ENCODE data around the gene TNK2. TPM values are rescaled to one million over a fixed set of nuclear protein-coding genes. Genes with fewer than 3 reads are reported as not detected.

The TNK2 gene
- total RNA-seq, 1 experiment from 2014 or later = 36.0 TPM

DNA sequence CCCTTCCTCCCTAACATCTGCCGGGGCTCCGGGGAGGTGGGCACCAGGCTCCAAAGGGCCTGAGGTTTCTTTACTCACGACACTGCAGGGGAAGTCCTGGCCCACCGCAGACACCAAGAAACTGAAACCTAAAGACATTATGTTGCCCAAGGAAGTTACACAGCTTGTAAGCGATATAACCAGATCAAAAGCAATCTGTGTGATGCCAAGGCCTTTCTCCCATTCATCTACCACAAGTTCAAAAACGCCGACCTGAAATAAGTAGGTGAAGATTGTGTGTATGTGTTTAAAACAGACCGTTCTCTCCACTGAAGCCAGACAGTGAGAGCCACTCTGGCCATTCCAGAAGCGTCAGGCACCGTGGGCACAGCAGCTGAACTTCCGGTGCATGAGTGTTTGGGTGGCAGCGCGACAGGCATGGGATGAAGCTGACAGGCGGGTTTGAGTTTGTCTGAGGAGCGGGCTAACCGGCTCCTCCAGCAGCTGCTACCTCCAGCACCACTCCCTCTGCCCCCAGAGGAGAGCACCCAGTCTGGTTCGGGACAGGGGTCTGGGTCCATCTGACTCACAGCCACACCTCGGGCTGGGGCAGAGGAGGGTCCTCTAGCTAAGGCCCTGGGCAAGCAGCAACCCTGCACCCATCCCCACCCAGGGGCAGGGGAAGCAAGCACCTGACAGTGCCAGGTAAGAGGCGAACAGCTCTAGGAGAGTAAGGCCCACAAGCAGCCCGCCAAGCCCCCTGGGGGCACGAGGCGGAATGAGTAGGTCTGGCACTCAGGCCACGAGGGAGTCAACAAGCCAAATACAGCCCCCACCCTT lies 1.3 kb downstream of the TNK2 start:
- Mint-ChIP-seq H3K9me3 (ENCODE audit: unreplicated experiment) (no peaks in the 10 kb centered on the region), H3K27ac (ENCODE audit: unreplicated experiment) (no peak overlapping the region), H3K4me1 (ENCODE audit: low read depth, unreplicated experiment) (peaks cover 26% of the 10 kb centered on the region), H3K4me3 (ENCODE audit: unreplicated experiment) (peak overlapping the region; percentile 86), H3K27me3 (ENCODE audit: insufficient read depth, unreplicated experiment) (no peaks in the 10 kb centered on the region), H3K36me3 (ENCODE audit: insufficient read depth, unreplicated experiment) (no peaks in the 10 kb centered on the region)
- ChIA-PET CTCF (interaction anchor here (4.0 kb wide), 1 partner anchor 13 kb away, joined by 23 read pairs; no protein-coding TSS in a partner anchor), POLR2A (no interaction called here)
- Histone ChIP-seq H3K36me3 (ENCODE audit: control insufficient read depth, insufficient read depth, low read length) (no peaks in the 10 kb centered on the region), H3K4me1 (peaks cover 24% of the 10 kb centered on the region), H3K27me3 (replicated peaks; ENCODE audit: control insufficient read depth, insufficient read depth, low read length) (no peaks in the 10 kb centered on the region), H3K9me3 (no peaks in the 10 kb centered on the region), H3K4me3 (ENCODE audit: low read depth, low read length) (peak overlapping the region; percentile 74)
- peak in 1 of 2 experiments; percentile 0 for TF ChIP-seq CTCF (IDR thresholded peaks at IDR 0.05; ENCODE audit: insufficient read depth in 1 of 2, low read depth in 1 of 2, low read length in 1 of 2, severe bottlenecking in 1 of 2, unreplicated experiment in 1 of 2)
- no TSS peak for BruUV-seq (replicated peaks)
- intact Hi-C loops (cut with micrococcal nuclease; ENCODE audit: unreplicated experiment) = no loop called here
- DNase-seq = no peak

GRCh38 chr3:195905970-195906864 lies 2.1 kb downstream of the TNK2 start:
- no TSS peak for BruUV-seq (replicated peaks)
- Mint-ChIP-seq H3K9me3 (ENCODE audit: unreplicated experiment) (no peaks in the 10 kb centered on the region), H3K27ac (ENCODE audit: unreplicated experiment) (no peak overlapping the region), H3K4me1 (ENCODE audit: low read depth, unreplicated experiment) (peaks cover 26% of the 10 kb centered on the region), H3K36me3 (ENCODE audit: insufficient read depth, unreplicated experiment) (no peaks in the 10 kb centered on the region), H3K27me3 (ENCODE audit: insufficient read depth, unreplicated experiment) (no peaks in the 10 kb centered on the region), H3K4me3 (ENCODE audit: unreplicated experiment) (peak overlapping the region; percentile 34)
- POLR2A ChIA-PET = no interaction called here
- no peak for TF ChIP-seq CTCF (IDR thresholded peaks at IDR 0.05; ENCODE audit: insufficient read depth in 1 of 2, low read depth in 1 of 2, low read length in 1 of 2, severe bottlenecking in 1 of 2, unreplicated experiment in 1 of 2)
- Histone ChIP-seq H3K27me3 (replicated peaks; ENCODE audit: control insufficient read depth, insufficient read depth, low read length) (no peaks in the 10 kb centered on the region), H3K4me3 (ENCODE audit: low read depth, low read length) (no peak overlapping the region), H3K36me3 (ENCODE audit: control insufficient read depth, insufficient read depth, low read length) (no peaks in the 10 kb centered on the region), H3K4me1 (peaks cover 24% of the 10 kb centered on the region), H3K9me3 (no peaks in the 10 kb centered on the region)
- intact Hi-C loops (cut with micrococcal nuclease; ENCODE audit: unreplicated experiment) = no loop called here
- no peak for DNase-seq
- CTCF ChIA-PET = interaction anchor here (4.0 kb wide), 1 partner anchor 12 kb away, joined by 23 read pairs; no protein-coding TSS in a partner anchor

DNA sequence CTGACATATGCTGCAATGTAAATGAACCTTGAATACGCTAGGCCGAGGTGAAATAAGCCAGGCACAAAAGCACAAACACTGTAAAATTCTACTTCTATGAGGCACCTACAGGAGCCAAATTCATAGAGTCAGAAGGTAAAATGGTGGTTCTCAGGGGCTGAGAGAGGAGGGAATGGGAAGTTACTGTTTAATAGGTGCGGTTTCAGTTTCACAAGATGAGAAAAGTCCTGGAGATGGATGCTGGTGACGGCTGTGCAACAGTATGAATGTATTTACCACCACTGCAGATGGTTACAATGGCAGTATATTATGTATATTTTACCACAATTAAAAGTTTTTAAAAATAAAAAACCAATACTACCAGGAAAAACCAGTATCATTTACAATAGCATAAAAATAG lies 4.0 kb downstream of the TNK2 start:
- Mint-ChIP-seq H3K4me1 (ENCODE audit: low read depth, unreplicated experiment) (peaks cover 26% of the 10 kb centered on the region), H3K27ac (ENCODE audit: unreplicated experiment) (no peak overlapping the region), H3K36me3 (ENCODE audit: insufficient read depth, unreplicated experiment) (peaks cover 6% of the 10 kb centered on the region), H3K27me3 (ENCODE audit: insufficient read depth, unreplicated experiment) (no peaks in the 10 kb centered on the region), H3K9me3 (ENCODE audit: unreplicated experiment) (no peaks in the 10 kb centered on the region), H3K4me3 (ENCODE audit: unreplicated experiment) (no peak overlapping the region)
- Histone ChIP-seq H3K4me3 (ENCODE audit: low read depth, low read length) (no peak overlapping the region), H3K9me3 (no peaks in the 10 kb centered on the region), H3K27me3 (replicated peaks; ENCODE audit: control insufficient read depth, insufficient read depth, low read length) (no peaks in the 10 kb centered on the region), H3K4me1 (peaks cover 12% of the 10 kb centered on the region), H3K36me3 (ENCODE audit: control insufficient read depth, insufficient read depth, low read length) (no peaks in the 10 kb centered on the region)
- ChIA-PET POLR2A (no interaction called here), CTCF (no interaction called here)
- no peak for TF ChIP-seq CTCF (IDR thresholded peaks at IDR 0.05; ENCODE audit: insufficient read depth in 1 of 2, low read depth in 1 of 2, low read length in 1 of 2, severe bottlenecking in 1 of 2, unreplicated experiment in 1 of 2)
- DNase-seq = no peak
- no TSS peak for BruUV-seq (replicated peaks)
- intact Hi-C loops (cut with micrococcal nuclease; ENCODE audit: unreplicated experiment) = no loop called here

Data from Caco-2 (cell line).